Measurements from ENCODE around the gene PDE11A.

DNA sequence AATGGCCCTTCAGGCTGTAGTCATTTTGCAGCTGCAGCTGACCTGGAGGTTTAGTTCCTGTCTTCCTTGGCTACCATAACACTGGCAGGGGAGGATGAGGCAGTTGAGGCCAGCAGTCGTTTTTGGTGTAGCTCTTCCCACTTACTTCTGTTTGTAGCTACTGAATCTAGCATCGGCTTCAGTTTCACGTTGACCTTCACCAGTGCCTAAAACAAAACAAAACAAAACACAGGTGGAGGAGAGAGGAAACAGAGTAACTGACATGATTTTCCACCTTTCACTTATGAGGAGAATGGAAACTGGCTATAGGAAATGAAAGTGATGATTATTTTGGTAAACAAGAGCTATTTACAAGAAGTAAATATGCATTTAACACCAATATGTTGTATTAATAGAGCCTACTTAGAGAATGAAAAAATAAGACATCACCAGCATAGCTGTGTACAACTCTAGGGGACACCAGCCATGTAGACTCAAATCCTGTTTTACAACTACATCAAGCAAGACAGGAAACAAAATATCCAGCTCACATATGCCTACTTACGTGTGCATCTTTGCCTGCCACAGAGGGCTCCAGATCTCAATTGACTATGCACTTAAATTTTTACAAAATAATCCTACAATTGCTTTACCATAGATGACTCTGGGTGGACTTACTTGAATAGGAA is 443.1 kb downstream of the PDE11A start:
- TF ChIP-seq ARNTL (CRISPR knock-in tag; IDR thresholded peaks at IDR 0.05; ENCODE audit: borderline replicate concordance, low read depth) (no peak), TOX (CRISPR knock-in tag; IDR thresholded peaks at IDR 0.05; ENCODE audit: borderline replicate concordance) (no peak), OSR1 (CRISPR knock-in tag; IDR thresholded peaks at IDR 0.05) (no peak), ZC3H10 (CRISPR knock-in tag; IDR thresholded peaks at IDR 0.05) (no peak)
